ENCODE measurements around the gene ALKBH3.

The ALKBH3 gene

GRCh38 chr11:43880640-43881159 lies at the start of gene ALKBH3:
Gene ALKBH3, plus strand, starts transcription at chr11:43880831. Its CDS starts 1,822 bp downstream, at chr11:43882653.
- DNase-seq: peak; percentile 94 to 96 (median 96)

DNA sequence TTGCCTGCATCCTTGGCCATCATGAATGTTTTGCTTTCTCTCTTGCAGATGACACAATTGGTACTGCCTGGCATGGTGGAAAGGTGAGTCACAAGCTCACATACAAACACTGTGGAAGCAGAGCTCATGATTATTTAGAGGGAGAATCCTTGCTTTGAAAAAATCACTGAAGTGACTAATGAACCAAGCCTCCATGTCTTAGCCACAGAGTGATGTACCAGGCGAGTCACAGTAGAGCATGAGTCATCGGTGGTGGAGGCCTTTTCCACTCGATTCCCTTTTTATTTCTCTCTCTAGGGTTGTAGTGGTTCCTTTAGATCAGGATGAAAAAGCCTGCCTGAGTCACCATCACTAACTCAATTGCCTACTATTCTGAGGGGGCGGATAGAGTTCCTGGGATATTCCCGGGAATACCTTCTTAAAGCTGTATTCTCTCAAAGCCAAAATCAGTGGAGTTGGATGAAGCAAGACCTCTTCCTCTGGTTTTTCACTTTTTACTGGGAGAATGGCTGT lies 49.6 kb upstream of the ALKBH3 start:
- peak; percentile 87 to 98 (median 93) for DNase-seq

DNA sequence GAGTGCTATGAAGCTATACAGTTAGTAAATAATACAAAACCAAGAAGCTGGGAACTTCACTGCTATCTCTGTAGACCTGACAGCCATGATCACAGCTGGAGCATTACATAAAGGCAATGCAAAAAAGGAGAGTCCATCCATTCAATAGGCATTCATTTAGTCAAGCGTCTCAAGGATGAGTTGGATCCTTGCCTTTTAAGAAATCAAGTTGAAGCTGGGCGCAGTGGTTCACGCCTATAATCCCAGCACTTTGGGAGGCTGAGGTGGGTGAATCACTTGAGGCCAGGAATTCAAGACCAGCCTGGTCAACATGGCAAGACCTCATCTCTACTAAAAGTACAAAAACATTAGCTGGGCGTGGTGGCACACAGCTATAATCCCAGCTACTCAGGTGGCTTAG lies 48.1 kb upstream of the ALKBH3 start:
- DNase-seq: no peak

- DNase-seq: peak; percentile 7 to 25 (median 19)
Observed at GRCh38 chr11:43833657-43834073, 47.0 kb upstream of the ALKBH3 start.

GRCh38 chr11:43834286-43834685 lies 46.3 kb upstream of the ALKBH3 start:
- DNase-seq: no peak

- no peak for DNase-seq
Observed at GRCh38 chr11:43835104-43835503, 45.5 kb upstream of the ALKBH3 start.

- no peak for DNase-seq
Observed at GRCh38 chr11:43837879-43838278, 42.8 kb upstream of the ALKBH3 start.

DNA sequence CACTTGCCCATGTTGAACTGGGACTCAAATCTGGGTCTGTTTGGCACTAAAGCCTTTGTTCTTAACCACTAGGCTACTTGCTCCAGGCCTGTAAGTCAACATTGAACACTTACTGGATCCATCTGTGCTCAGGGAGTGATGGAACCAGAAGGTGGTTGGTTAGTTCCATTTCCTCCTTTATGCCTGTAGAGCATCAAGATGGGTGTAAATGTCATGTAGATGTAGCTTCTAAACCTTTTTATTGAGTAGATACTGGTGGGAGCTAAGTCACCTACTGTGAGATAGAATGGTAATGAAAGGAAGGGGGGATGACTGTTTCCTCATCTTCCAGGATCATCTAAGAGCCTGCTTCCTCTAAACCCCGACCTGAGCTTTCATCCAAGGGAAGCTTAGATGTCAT lies 38.6 kb upstream of the ALKBH3 start:
- no peak for DNase-seq

DNA sequence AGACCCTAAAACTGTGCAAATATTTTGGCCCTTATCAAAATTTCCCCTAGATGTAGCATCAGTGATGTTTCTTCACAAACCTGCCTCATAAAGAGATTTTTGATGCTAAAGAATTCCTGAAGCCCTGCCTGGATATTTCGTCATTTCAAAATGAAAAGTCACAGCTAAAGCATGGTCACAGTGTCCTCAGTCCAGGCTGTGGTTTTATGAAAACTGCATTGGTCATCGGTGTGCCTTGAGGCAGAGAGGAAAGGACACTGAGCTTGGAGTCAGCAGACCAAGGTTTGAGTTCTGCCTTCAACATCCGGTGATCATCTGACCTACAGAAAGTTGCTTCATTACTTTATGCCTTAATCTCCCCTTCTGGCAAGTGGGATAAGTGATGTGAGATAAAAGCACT lies 34.8 kb upstream of the ALKBH3 start:
- no peak for DNase-seq

- peak; percentile 63 to 79 (median 72) for DNase-seq
Observed at GRCh38 chr11:43852057-43852636, 28.5 kb upstream of the ALKBH3 start.

GRCh38 chr11:43853781-43854180 lies 26.9 kb upstream of the ALKBH3 start:
- DNase-seq: peak; percentile 35 to 60 (median 45)

GRCh38 chr11:43856993-43857392 lies 23.6 kb upstream of the ALKBH3 start:
- peak; percentile 39 to 59 (median 44) for DNase-seq

- no peak for DNase-seq
Observed at GRCh38 chr11:43861141-43861540, 19.5 kb upstream of the ALKBH3 start.

- no peak for DNase-seq
Observed at GRCh38 chr11:43866520-43866919, 14.1 kb upstream of the ALKBH3 start.

- DNase-seq: no peak
Observed at GRCh38 chr11:43866969-43867368, 13.7 kb upstream of the ALKBH3 start.

- peak; percentile 77 to 93 (median 85) for DNase-seq
Observed at GRCh38 chr11:43868852-43869567, 11.6 kb upstream of the ALKBH3 start.

GRCh38 chr11:43871051-43871450 lies 9.6 kb upstream of the ALKBH3 start:
- no peak for DNase-seq

GRCh38 chr11:43872995-43873394 lies 7.6 kb upstream of the ALKBH3 start:
- no peak for DNase-seq

DNA sequence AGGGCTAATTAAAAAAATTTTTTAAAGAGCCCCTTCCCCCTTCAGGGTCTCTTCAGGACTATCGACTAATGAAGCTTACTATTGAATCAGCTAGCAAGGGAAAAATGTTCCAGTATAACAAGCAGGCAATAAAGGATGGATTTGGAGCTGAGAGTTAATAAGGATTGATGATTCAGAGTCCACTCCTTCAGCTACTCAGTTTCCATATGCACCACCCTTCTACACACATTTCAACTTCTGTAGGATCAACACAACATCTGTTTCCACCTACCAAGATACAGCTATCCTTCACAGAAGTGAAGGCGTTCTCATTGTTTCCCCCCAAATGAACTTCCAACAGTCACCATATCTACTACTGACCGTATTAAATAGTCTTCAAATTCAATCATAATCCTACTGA lies 6.6 kb upstream of the ALKBH3 start:
- no peak for DNase-seq

DNA sequence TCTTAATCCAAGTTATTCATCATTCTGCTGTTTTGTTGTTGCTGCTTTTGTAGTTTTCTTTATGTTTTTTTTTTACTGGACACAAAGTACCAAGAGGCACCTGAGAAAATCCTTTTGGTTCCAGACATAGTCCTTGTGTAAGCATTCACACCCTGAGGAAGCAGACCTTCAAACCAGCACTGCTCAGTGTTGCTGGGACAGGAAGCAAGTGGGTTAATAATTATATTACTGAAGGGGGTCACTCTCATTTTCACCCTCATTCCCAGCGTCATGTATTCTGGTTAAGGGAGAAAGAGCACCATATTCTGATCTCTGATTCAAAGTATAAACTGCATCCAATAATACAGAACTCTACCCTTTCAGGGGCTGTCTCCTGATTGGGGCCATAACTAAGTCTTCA lies 5.9 kb upstream of the ALKBH3 start:
- DNase-seq: no peak

GRCh38 chr11:43879789-43880639 lies 617 bp upstream of the ALKBH3 start:
- no peak for DNase-seq

- no peak for DNase-seq
Observed at GRCh38 chr11:43892851-43893250, 12.2 kb downstream of the ALKBH3 start.

DNA sequence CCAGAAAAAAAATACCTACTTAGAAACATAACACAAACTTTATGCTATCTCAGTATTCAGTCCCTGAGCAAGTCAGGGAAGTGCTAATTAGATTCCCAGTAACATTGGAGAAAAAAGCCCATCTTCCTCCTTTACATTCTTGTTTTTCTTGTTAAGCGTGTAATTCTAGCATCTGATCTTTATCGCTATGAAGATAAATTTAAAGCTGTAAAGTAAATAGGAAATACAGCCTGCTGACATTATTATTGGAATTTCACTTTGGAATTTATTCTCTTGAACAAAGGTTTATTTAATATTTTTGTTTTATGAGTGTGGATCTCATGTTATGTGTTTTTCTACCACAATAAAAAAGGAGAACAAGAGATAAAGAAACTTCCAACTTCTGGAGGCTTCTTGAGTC lies 13.9 kb downstream of the ALKBH3 start:
- DNase-seq: no peak

All from suppressor macrophage treated with lipopolysaccharide for 1 hour (primary cell).